H1 (cell line): ENCODE results near the gene DNAJC2. TPM values are rescaled to one million over a fixed set of nuclear protein-coding genes. Genes with fewer than 3 reads are reported as not detected.

Experiments used
- CTCF ChIA-PET: fragments of 300-600 bp; sonication (Branson Sonifier 250); formaldehyde crosslinking; loops from one replicate; lab custom pipeline; 2021; ENCODE audit not compliant: partially characterized antibody; lab: Charles Lee
- POLR2A ChIA-PET: fragments of 300-600 bp; sonication (Branson Sonifier 250); formaldehyde crosslinking; loops from one replicate; lab custom pipeline; 2021; ENCODE audit warnings: inconsistent platforms; ENCODE audit not compliant: partially characterized antibody; lab: Charles Lee
- DNase-seq, 2 experiments: peaks; one replicate each; pipeline versions ENCODE4 v3.0.0 to v3.0.0-alpha.2; 2010 to 2022; ENCODE audit warnings: low spot score in 2 of 2, low read depth in 1 of 2, mixed read lengths in 1 of 2
- FAIRE-seq: peaks from 2 replicates; lab custom pipeline; 2011; peaks lifted over from hg19 to GRCh38; lab: Jason Lieb, UNC
- H2AFZ ChIP-seq: 2 replicates; pipeline ENCODE4 v1.8.1; 2012; ENCODE audit warnings: low read length, inconsistent platforms
- H2AK5ac ChIP-seq: 2 replicates; pipeline ENCODE4 v1.6.1; 2013; ENCODE audit warnings: low read depth, low read length
- H2BK120ac ChIP-seq: replicated peaks from 2 replicates; pipeline ENCODE3; 2013; ENCODE audit warnings: low read depth, low read length, inconsistent platforms
- H2BK12ac ChIP-seq: 2 replicates; pipeline ENCODE4 v1.6.1; 2013; ENCODE audit warnings: low read depth, low read length
- H2BK15ac ChIP-seq: 2 replicates; pipeline ENCODE4 v1.6.1; 2013; ENCODE audit warnings: low read length
- H2BK20ac ChIP-seq: 2 replicates; pipeline ENCODE4 v1.6.1; 2013; ENCODE audit warnings: low read length
- H2BK5ac ChIP-seq: 2 replicates; pipeline ENCODE4 v1.6.1; 2013; ENCODE audit warnings: low read depth, low read length
- H3K14ac ChIP-seq: 2 replicates; pipeline ENCODE4 v1.6.1; 2013; ENCODE audit warnings: inconsistent platforms; ENCODE audit not compliant: insufficient read length
- H3K18ac ChIP-seq: 2 replicates; pipeline ENCODE4 v1.6.1; 2013; ENCODE audit warnings: low read length; ENCODE audit errors: extremely low read depth
- H3K23ac ChIP-seq: 2 replicates; pipeline ENCODE4 v1.6.1; 2013; ENCODE audit warnings: inconsistent platforms; ENCODE audit not compliant: insufficient read length
- H3K23me2 ChIP-seq: 2 replicates; pipeline ENCODE4 v1.6.1; 2013; ENCODE audit warnings: low read depth, low read length
- H3K27ac ChIP-seq: 2 replicates; pipeline ENCODE4 v1.6.1; 2011; ENCODE audit warnings: low read depth, low read length, inconsistent platforms
- H3K27me3 ChIP-seq, 4 experiments: replicated peaks in 1 of 4; 1 replicate in 1 of 4; 2 replicates in 3 of 4; pipeline versions ENCODE4 v1.6.1 to v1.8.1; 2011 to 2013; ENCODE audit warnings: low read length in 3 of 4, mild to moderate bottlenecking in 3 of 4, inconsistent platforms in 2 of 4, mixed read lengths in 2 of 4, moderate library complexity in 1 of 4; ENCODE audit not compliant: control insufficient read depth in 3 of 4, insufficient read depth in 3 of 4; ENCODE audit errors: extremely low read depth in 1 of 4
- H3K36me3 ChIP-seq, 4 experiments: 2 replicates each; pipeline versions ENCODE4 v1.6.1 to v1.8.1; 2011 to 2013; ENCODE audit warnings: mild to moderate bottlenecking in 4 of 4, low read length in 3 of 4, moderate library complexity in 2 of 4, control low read depth in 1 of 4, inconsistent platforms in 1 of 4; ENCODE audit not compliant: insufficient read depth in 4 of 4, control insufficient read depth in 2 of 4
- H3K4ac ChIP-seq: replicated peaks from 2 replicates; pipeline ENCODE3; 2013; ENCODE audit warnings: low read length, low read depth, mixed read lengths, inconsistent platforms; ENCODE audit not compliant: insufficient read length
- H3K4me1 ChIP-seq, 4 experiments: replicated peaks in 1 of 4; 1 replicate in 1 of 4; 2 replicates in 3 of 4; pipeline versions ENCODE4 v1.6.1 to v1.8.1; 2011 to 2013; ENCODE audit warnings: low read length in 3 of 4, inconsistent platforms in 2 of 4, mixed read lengths in 1 of 4; ENCODE audit not compliant: insufficient read depth in 4 of 4, control insufficient read depth in 3 of 4
- H3K4me2 ChIP-seq, 2 experiments: 2 replicates each; pipeline versions ENCODE4 v1.6.1 to v1.8.1; 2011 to 2013; ENCODE audit warnings: low read depth in 2 of 2, low read length in 2 of 2, control low read depth in 1 of 2, inconsistent platforms in 1 of 2, mild to moderate bottlenecking in 1 of 2; ENCODE audit not compliant: insufficient read depth in 1 of 2
- H3K4me3 ChIP-seq, 4 experiments: fragments of 200-600, 300-600 bp in 1 of 4; sonication (generic), shearing (Covaris generic), sonication (Bioruptor Twin) in 1 of 4; 2 replicates each; pipeline versions ENCODE4 v1.5.1 to v1.8.1; 2011 to 2016; ENCODE audit warnings: low read length in 4 of 4, low read depth in 3 of 4, control low read depth in 2 of 4, inconsistent platforms in 2 of 4, mild to moderate bottlenecking in 2 of 4, mixed read lengths in 1 of 4, moderate library complexity in 1 of 4; ENCODE audit not compliant: insufficient read depth in 2 of 4; ENCODE audit errors: extremely low read depth in 1 of 4
- H3K56ac ChIP-seq: replicated peaks from 2 replicates; pipeline ENCODE3; 2013; ENCODE audit warnings: low read depth, mild to moderate bottlenecking, mixed read lengths, low read length, inconsistent platforms; ENCODE audit not compliant: insufficient read length
- H3K79me1 ChIP-seq: 2 replicates; pipeline ENCODE4 v1.6.1; 2013; ENCODE audit warnings: low read depth, low read length, control low read depth
- H3K79me2 ChIP-seq, 2 experiments: 2 replicates each; pipeline versions ENCODE4 v1.6.1 to v1.8.1; 2012 to 2013; ENCODE audit warnings: low read length in 2 of 2, mild to moderate bottlenecking in 2 of 2, inconsistent platforms in 1 of 2; ENCODE audit not compliant: insufficient read depth in 2 of 2, control insufficient read depth in 1 of 2
- H3K9ac ChIP-seq, 4 experiments: replicated peaks in 1 of 4; 1 replicate in 1 of 4; 2 replicates in 3 of 4; pipeline versions ENCODE4 v1.6.1 to v1.8.1; 2011 to 2013; ENCODE audit warnings: low read depth in 3 of 4, low read length in 3 of 4, control low read depth in 2 of 4, mild to moderate bottlenecking in 2 of 4, moderate library complexity in 2 of 4, inconsistent platforms in 1 of 4; ENCODE audit errors: extremely low read depth in 1 of 4
- H3K9me3 ChIP-seq, 2 experiments: 2 replicates each; pipeline versions ENCODE4 v1.6.1 to v1.8.1; 2012 to 2013; ENCODE audit warnings: mild to moderate bottlenecking in 2 of 2, moderate library complexity in 2 of 2, control low read depth in 1 of 2, inconsistent platforms in 1 of 2, low read depth in 1 of 2, low read length in 1 of 2, mixed read lengths in 1 of 2; ENCODE audit not compliant: insufficient read depth in 2 of 2
- H4K20me1 ChIP-seq, 2 experiments: replicated peaks in 1 of 2; 2 replicates each; pipeline versions ENCODE3 to v1.8.1; 2011 to 2013; ENCODE audit warnings: inconsistent platforms in 2 of 2, low read length in 2 of 2, mild to moderate bottlenecking in 1 of 2; ENCODE audit not compliant: insufficient read depth in 2 of 2, control insufficient read depth in 1 of 2
- H4K5ac ChIP-seq: 2 replicates; pipeline ENCODE4 v1.6.1; 2013; ENCODE audit warnings: low read length, low read depth, mixed read lengths, inconsistent platforms; ENCODE audit not compliant: insufficient read length
- H4K8ac ChIP-seq: 2 replicates; pipeline ENCODE4 v1.8.0; 2013; ENCODE audit warnings: mild to moderate bottlenecking, moderate library complexity, low read length, inconsistent platforms; ENCODE audit not compliant: insufficient read depth; ENCODE audit errors: extremely low read depth
- H4K91ac ChIP-seq: replicated peaks from 2 replicates; pipeline ENCODE3; 2013; ENCODE audit warnings: low read length, mixed read lengths, inconsistent platforms; ENCODE audit not compliant: insufficient read length
- BRCA1 ChIP-seq: IDR thresholded peaks from 2 replicates; pipeline ENCODE4 v1.6.1; 2012; ENCODE audit warnings: low read depth, low read length, improper control_type of control experiment
- CHD2 ChIP-seq: IDR thresholded peaks from 2 replicates; pipeline ENCODE4 v1.6.1; 2012; ENCODE audit warnings: low read length, improper control_type of control experiment
- CREB1 ChIP-seq: IDR thresholded peaks from 2 replicates; pipeline ENCODE4 v1.6.1; 2012; ENCODE audit warnings: inconsistent platforms
- EGR1 ChIP-seq: IDR thresholded peaks from 2 replicates; pipeline ENCODE4 v1.6.1; 2011; ENCODE audit warnings: low read depth, low read length, borderline replicate concordance
- EP300 ChIP-seq, 2 experiments: IDR thresholded peaks; 1 replicate in 1 of 2; 2 replicates in 1 of 2; pipeline ENCODE4 v1.6.1; 2011 to 2012; ENCODE audit warnings: low read depth in 2 of 2, low read length in 2 of 2, mild to moderate bottlenecking in 2 of 2, borderline replicate concordance in 1 of 2, inconsistent platforms in 1 of 2, moderate library complexity in 1 of 2
- GABPA ChIP-seq: IDR thresholded peaks from 2 replicates; pipeline ENCODE4 v1.6.1; 2011; ENCODE audit warnings: mild to moderate bottlenecking, low read length, moderate library complexity, borderline replicate concordance; ENCODE audit not compliant: insufficient read depth
- PHF8 ChIP-seq: fragments of 200-600 bp; sonication (generic); conservative IDR thresholded peaks from 2 replicates; pipeline ENCODE4 v1.7.1; 2012; ENCODE audit warnings: low read depth, mild to moderate bottlenecking, inconsistent platforms, low read length, moderate library complexity
- RNF2 ChIP-seq: fragments of 200-900, 300-1000 bp; sonication (generic); IDR thresholded peaks from 2 replicates; pipeline ENCODE4 v1.7.1; 2016; ENCODE audit warnings: borderline replicate concordance, low read depth, mild to moderate bottlenecking, antibody characterized with exemption, low read length; ENCODE audit not compliant: poor library complexity, severe bottlenecking; ENCODE audit errors: missing control alignments
- WGBS, 2 experiments: shearing (Covaris generic) in 1 of 2; methylation state at CpG; one replicate each; pipeline versions ENCODE4 v1.1.6 to v1.1.7; 2013 to 2015; ENCODE audit warnings: low lambda C conversion rate in 2 of 2, mixed read lengths in 2 of 2, inconsistent platforms in 1 of 2, low coverage in 1 of 2, missing lambda C conversion rate in 1 of 2; ENCODE audit not compliant: insufficient replicate concordance in 2 of 2, insufficient coverage in 1 of 2, insufficient read length in 1 of 2; ENCODE audit errors: extremely low coverage in 1 of 2, missing lambda C conversion rate in 1 of 2; 5-methylcytosine and 5-hydroxymethylcytosine counted together
- polyA plus RNA-seq, 7 experiments: library from polyadenylated mRNA; depleted of rRNA in 3 of 7; stranded (reverse) in 5 of 7; unstranded in 2 of 7; fragments of >200 nt in 5 of 7; fragments of 200-250 nt in 2 of 7; gene quantifications; 1 replicate in 5 of 7; 2 replicates in 1 of 7; 4 replicates in 1 of 7; pipeline versions ENCODE4 v1.2.1 to v1.2.3, GENCODE V29; 2011 to 2013; ENCODE audit warnings: missing spikeins in 2 of 7, mixed read lengths in 2 of 7
- total RNA-seq: library from RNA; stranded (reverse); fragmentation: NEBNext Ultra II Directional; extraction: Animal tissue kit (Norgen Biotek cat#: 25700); gene quantifications from 2 replicates; pipeline ENCODE4 v1.2.1, GENCODE V29; 2021

DNAJC2 gene
- total and polyA plus RNA-seq, 2 of the 8 experiments (the other 6 are each of a cell fraction or from before 2014, with no cell fraction given): 9.8 to 42.2 TPM

- no peak overlapping the region for H2AFZ ChIP-seq
- H3K9ac ChIP-seq: no peak overlapping the region
- H3K4me2 ChIP-seq: no peak overlapping the region
- H3K4me3 ChIP-seq: no peak overlapping the region
- FAIRE-seq (no peak), DNase-seq (no peak)
- no peaks in the 10 kb centered on the region for H4K20me1 ChIP-seq
- WGBS, 2 experiments: 83% methylated on average over 6 of the region's 6 CpGs; no CpG with 5 or more reads in 1 of the 2 experiments
- H2BK12ac ChIP-seq: no peak overlapping the region
- H3K14ac ChIP-seq: no peak overlapping the region
- no peaks in the 10 kb centered on the region for H3K4me1 ChIP-seq
- H3K36me3 ChIP-seq: peaks cover 0 to 6% (median 0%) of the 10 kb centered on the region in 4 experiments; a peak in 1 of 8 replicates
- no peak overlapping the region for H3K4ac ChIP-seq
- no peak overlapping the region for H2AK5ac ChIP-seq
- no peak overlapping the region for H2BK15ac ChIP-seq
- H4K5ac ChIP-seq: no peak overlapping the region
- H3K27me3 ChIP-seq: no peaks in the 10 kb centered on the region
- H3K23me2 ChIP-seq: no peaks in the 10 kb centered on the region
- no peak overlapping the region for H4K8ac ChIP-seq
- H3K79me2 ChIP-seq: no peaks in the 10 kb centered on the region
- POLR2A ChIA-PET: interaction anchor here (0.7 kb wide), 1 partner anchor 16 kb away, joined by 3 read pairs; no protein-coding TSS in a partner anchor
- no peaks in the 10 kb centered on the region for H3K9me3 ChIP-seq
- no peak overlapping the region for H2BK5ac ChIP-seq
- H3K27ac ChIP-seq: no peak overlapping the region
- H4K91ac ChIP-seq: no peak overlapping the region
- no peak overlapping the region for H2BK120ac ChIP-seq
- no peak overlapping the region for H3K23ac ChIP-seq
- CTCF ChIA-PET: interaction anchor here (0.6 kb wide), 1 partner anchor 1567 kb away, joined by 3 read pairs; no protein-coding TSS in a partner anchor
- H2BK20ac ChIP-seq: no peak overlapping the region
- H3K56ac ChIP-seq: no peak overlapping the region
- no peak overlapping the region for H3K18ac ChIP-seq
- no peaks in the 10 kb centered on the region for H3K79me1 ChIP-seq
- TF ChIP-seq CHD2 (no peak), GABPA (no peak), RNF2 (no peak), EP300 (IDR thresholded peaks at IDR 0.05; ENCODE audit: borderline replicate concordance in 1 of 2, low read depth in 2 of 2, low read length in 2 of 2) (no peak), PHF8 (no peak), BRCA1 (no peak), EGR1 (no peak), CREB1 (no peak)
Measured at GRCh38 chr7:103373866-103374643, 29.5 kb upstream of the DNAJC2 start.
